ENCODE results near the gene FAM209B.
"Not testable (repeated sequence)": the region's sequence is repeated elsewhere in the genome, so short reads cannot be mapped to it uniquely, and the experiment has no call there.

The FAM209B gene

DNA sequence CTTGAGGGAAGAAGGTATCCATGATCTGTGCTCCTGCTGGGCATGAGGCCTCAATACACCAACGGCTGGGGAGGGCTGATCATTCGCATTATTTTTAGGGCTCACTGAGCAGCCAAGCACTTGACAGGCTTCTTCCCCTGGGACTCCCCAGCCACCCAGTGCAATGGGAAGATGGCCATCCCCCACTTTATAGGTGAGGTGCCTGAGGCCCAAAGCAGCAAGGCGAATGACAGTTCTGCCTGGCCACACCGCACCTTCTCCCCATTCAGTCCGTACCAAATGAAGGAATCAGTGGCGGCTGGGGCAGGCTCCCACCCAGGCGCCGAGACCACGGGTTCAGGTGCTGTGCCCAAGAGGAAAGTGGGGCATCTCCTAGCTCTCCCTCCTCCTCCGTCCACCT is 12.9 kb upstream of the FAM209B start:
- no peak overlapping the region for H4K8ac ChIP-seq (ENCODE audit: low read length)
- H3K18ac ChIP-seq (ENCODE audit: low read depth in 1 of 2, low read length in 2 of 2): no peak overlapping the region
- H3K27me3 ChIP-seq (ENCODE audit: control insufficient read depth in 1 of 2, insufficient read depth in 1 of 2, low read length in 2 of 2): no peaks in the 10 kb centered on the region
- H2BK5ac ChIP-seq (ENCODE audit: low read depth, low read length, poor library complexity, severe bottlenecking): no peak overlapping the region
- no peak overlapping the region for H2BK15ac ChIP-seq (ENCODE audit: low read depth, poor library complexity, severe bottlenecking)
- H3K36me3 ChIP-seq (ENCODE audit: control insufficient read depth in 1 of 2, insufficient read depth in 2 of 2, low read depth in 1 of 2, low read length in 2 of 2): peaks cover 35 to 47% of the 10 kb centered on the region in 2 experiments
- H3K27ac ChIP-seq (ENCODE audit: low read length, poor library complexity, severe bottlenecking): no peak overlapping the region
- no peak overlapping the region for H3K9ac ChIP-seq (ENCODE audit: low read length)
- H2AK5ac ChIP-seq (ENCODE audit: low read length, severe bottlenecking): no peak overlapping the region
- H3K23ac ChIP-seq (ENCODE audit: low read length in 2 of 2): no peak overlapping the region
- H3K14ac ChIP-seq (ENCODE audit: low read length in 2 of 2): no peak overlapping the region
- H4K91ac ChIP-seq (ENCODE audit: low read length): no peak overlapping the region
- H2BK12ac ChIP-seq (ENCODE audit: low read length in 2 of 2): no peak overlapping the region
- no peak overlapping the region for H3K4me3 ChIP-seq (ENCODE audit: insufficient read depth in 1 of 2, low read depth in 1 of 2, low read length in 2 of 2)
- H2BK120ac ChIP-seq (ENCODE audit: low read depth, low read length): no peak overlapping the region
- WGBS: 97% methylated on average over 9 of the region's 10 CpGs
- H3K4me2 ChIP-seq (ENCODE audit: low read length, poor library complexity, severe bottlenecking): no peak overlapping the region
- H2AFZ ChIP-seq (ENCODE audit: low read depth, low read length): no peak overlapping the region
- H3K4ac ChIP-seq (ENCODE audit: low read depth in 1 of 2, low read length in 2 of 2): no peak overlapping the region
- H3K79me1 ChIP-seq (replicated peaks; ENCODE audit: low read length, poor library complexity, severe bottlenecking): peaks cover 1% of the 10 kb centered on the region
- DNase-seq: no peak
- H3K9me3 ChIP-seq (ENCODE audit: control insufficient read depth, low read length): peaks cover 22% of the 10 kb centered on the region
- no peaks in the 10 kb centered on the region for H3K4me1 ChIP-seq (ENCODE audit: control insufficient read depth, insufficient read depth, low read depth, low read length)

DNA sequence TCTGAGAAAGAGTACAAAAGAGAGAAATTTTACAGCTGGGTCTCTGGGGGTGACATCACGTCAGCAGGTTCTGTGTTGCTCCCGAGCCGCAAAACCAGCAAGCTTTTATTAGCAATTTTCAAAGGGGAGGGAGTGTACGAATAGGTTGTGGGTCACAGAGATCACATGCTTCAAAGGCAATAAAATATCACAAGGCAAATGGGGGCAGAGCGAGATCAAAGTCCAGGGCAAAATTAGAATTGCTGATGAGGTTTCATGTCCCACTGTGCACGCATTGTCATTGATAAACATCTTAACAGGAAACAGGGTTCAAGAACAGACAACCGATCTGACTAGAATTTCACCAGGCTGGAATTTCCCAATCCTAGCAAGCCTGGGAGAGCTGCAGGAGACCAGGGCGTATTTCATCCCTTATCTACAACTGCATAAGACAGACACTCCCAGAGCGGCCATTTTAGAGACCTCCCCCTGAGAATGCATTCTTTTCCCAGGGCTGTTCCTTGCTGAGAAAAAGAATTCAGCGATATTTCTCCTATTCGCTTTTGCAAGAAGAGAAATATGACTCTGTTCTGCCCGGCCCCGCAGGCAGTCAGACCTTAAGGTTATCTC is 12.2 kb upstream of the FAM209B start:
- not testable (repeated sequence) for H4K8ac ChIP-seq (ENCODE audit: low read length); H4K91ac ChIP-seq (ENCODE audit: low read length); H2AK5ac ChIP-seq (ENCODE audit: low read length, severe bottlenecking); H3K23ac ChIP-seq (ENCODE audit: low read length in 2 of 2); DNase-seq; H3K9ac ChIP-seq (ENCODE audit: low read length); H3K4ac ChIP-seq (ENCODE audit: low read depth in 1 of 2, low read length in 2 of 2); H2BK12ac ChIP-seq (ENCODE audit: low read length in 2 of 2); H3K27ac ChIP-seq (ENCODE audit: low read length, poor library complexity, severe bottlenecking); H3K4me3 ChIP-seq (ENCODE audit: insufficient read depth in 1 of 2, low read depth in 1 of 2, low read length in 2 of 2); H3K27me3 ChIP-seq (ENCODE audit: control insufficient read depth in 1 of 2, insufficient read depth in 1 of 2, low read length in 2 of 2); H2AFZ ChIP-seq (ENCODE audit: low read depth, low read length); H2BK120ac ChIP-seq (ENCODE audit: low read depth, low read length); H3K18ac ChIP-seq (ENCODE audit: low read depth in 1 of 2, low read length in 2 of 2); H2BK5ac ChIP-seq (ENCODE audit: low read depth, low read length, poor library complexity, severe bottlenecking); H3K4me2 ChIP-seq (ENCODE audit: low read length, poor library complexity, severe bottlenecking); H3K4me1 ChIP-seq (ENCODE audit: control insufficient read depth, insufficient read depth, low read depth, low read length); H3K79me1 ChIP-seq (replicated peaks; ENCODE audit: low read length, poor library complexity, severe bottlenecking); H3K14ac ChIP-seq (ENCODE audit: low read length in 2 of 2); H2BK15ac ChIP-seq (ENCODE audit: low read depth, poor library complexity, severe bottlenecking)
- Histone ChIP-seq H3K36me3 (ENCODE audit: control insufficient read depth in 1 of 2, insufficient read depth in 2 of 2, low read depth in 1 of 2, low read length in 2 of 2) (peaks cover 35 to 47% of the 10 kb centered on the region in 2 experiments), H3K9me3 (ENCODE audit: control insufficient read depth, low read length) (peaks cover 22% of the 10 kb centered on the region)
- 91% methylated on average over 13 of the region's 13 CpGs for WGBS

GRCh38 chr20:56522311-56522710 is 10.7 kb upstream of the FAM209B start:
- Histone ChIP-seq H3K23ac (ENCODE audit: low read length in 2 of 2) (no peak overlapping the region), H3K4me1 (ENCODE audit: control insufficient read depth, insufficient read depth, low read depth, low read length) (no peaks in the 10 kb centered on the region), H4K8ac (ENCODE audit: low read length) (no peak overlapping the region), H3K27ac (ENCODE audit: low read length, poor library complexity, severe bottlenecking) (no peak overlapping the region), H3K36me3 (ENCODE audit: control insufficient read depth in 1 of 2, insufficient read depth in 2 of 2, low read depth in 1 of 2, low read length in 2 of 2) (peaks cover 31 to 36% of the 10 kb centered on the region in 2 experiments), H3K9me3 (ENCODE audit: control insufficient read depth, low read length) (peaks cover 22% of the 10 kb centered on the region), H3K27me3 (ENCODE audit: control insufficient read depth in 1 of 2, insufficient read depth in 1 of 2, low read length in 2 of 2) (no peaks in the 10 kb centered on the region), H2BK15ac (ENCODE audit: low read depth, poor library complexity, severe bottlenecking) (no peak overlapping the region), H4K91ac (ENCODE audit: low read length) (no peak overlapping the region), H2BK5ac (ENCODE audit: low read depth, low read length, poor library complexity, severe bottlenecking) (no peak overlapping the region), H2AK5ac (ENCODE audit: low read length, severe bottlenecking) (no peak overlapping the region), H2BK12ac (ENCODE audit: low read length in 2 of 2) (no peak overlapping the region), H3K18ac (ENCODE audit: low read depth in 1 of 2, low read length in 2 of 2) (no peak overlapping the region), H2AFZ (ENCODE audit: low read depth, low read length) (no peak overlapping the region), H3K79me1 (replicated peaks; ENCODE audit: low read length, poor library complexity, severe bottlenecking) (no peaks in the 10 kb centered on the region), H3K4me2 (ENCODE audit: low read length, poor library complexity, severe bottlenecking) (no peak overlapping the region), H3K9ac (ENCODE audit: low read length) (no peak overlapping the region), H3K4ac (ENCODE audit: low read depth in 1 of 2, low read length in 2 of 2) (no peak overlapping the region), H3K4me3 (ENCODE audit: insufficient read depth in 1 of 2, low read depth in 1 of 2, low read length in 2 of 2) (no peak overlapping the region), H3K14ac (ENCODE audit: low read length in 2 of 2) (no peak overlapping the region), H2BK120ac (ENCODE audit: low read depth, low read length) (no peak overlapping the region)
- WGBS: over 99% methylated on average over 6 of the region's 6 CpGs
- no peak for DNase-seq

- not testable (repeated sequence) for H3K79me1 ChIP-seq (replicated peaks; ENCODE audit: low read length, poor library complexity, severe bottlenecking); H3K9ac ChIP-seq (ENCODE audit: low read length); DNase-seq; H4K91ac ChIP-seq (ENCODE audit: low read length); H3K14ac ChIP-seq (ENCODE audit: low read length in 2 of 2); H2BK15ac ChIP-seq (ENCODE audit: low read depth, poor library complexity, severe bottlenecking); H3K23ac ChIP-seq (ENCODE audit: low read length in 2 of 2); H2BK120ac ChIP-seq (ENCODE audit: low read depth, low read length); H2AK5ac ChIP-seq (ENCODE audit: low read length, severe bottlenecking); H3K27me3 ChIP-seq (ENCODE audit: control insufficient read depth in 1 of 2, insufficient read depth in 1 of 2, low read length in 2 of 2); H2BK12ac ChIP-seq (ENCODE audit: low read length in 2 of 2); H2BK5ac ChIP-seq (ENCODE audit: low read depth, low read length, poor library complexity, severe bottlenecking); H3K4me2 ChIP-seq (ENCODE audit: low read length, poor library complexity, severe bottlenecking); H3K4me3 ChIP-seq (ENCODE audit: insufficient read depth in 1 of 2, low read depth in 1 of 2, low read length in 2 of 2); H4K8ac ChIP-seq (ENCODE audit: low read length); H2AFZ ChIP-seq (ENCODE audit: low read depth, low read length); H3K27ac ChIP-seq (ENCODE audit: low read length, poor library complexity, severe bottlenecking); H3K4me1 ChIP-seq (ENCODE audit: control insufficient read depth, insufficient read depth, low read depth, low read length); H3K4ac ChIP-seq (ENCODE audit: low read depth in 1 of 2, low read length in 2 of 2); H3K18ac ChIP-seq (ENCODE audit: low read depth in 1 of 2, low read length in 2 of 2)
- peaks cover 10 to 15% of the 10 kb centered on the region in 2 experiments for H3K36me3 ChIP-seq (ENCODE audit: control insufficient read depth in 1 of 2, insufficient read depth in 2 of 2, low read depth in 1 of 2, low read length in 2 of 2)
- whole genome bisulfite sequencing: over 99% methylated on average over 6 of the region's 7 CpGs
- peaks cover 13% of the 10 kb centered on the region for H3K9me3 ChIP-seq (ENCODE audit: control insufficient read depth, low read length)
Observed at GRCh38 chr20:56524444-56524843, 8.6 kb upstream of the FAM209B start, which contains the start of gene FAM209A. TSS of gene FAM209A (plus strand) at chr20:56524744. CDS start at chr20:56524809, 65 bp downstream.
